GM21447 (cell line): ENCODE data around the gene TGM1.

Source experiments
- ATAC-seq: cut with Tn5 transposase; IDR thresholded peaks from one replicate; pipeline ENCODE4 v1.9.1; 2021; ENCODE audit not compliant: unreplicated experiment

Gene TGM1

DNA sequence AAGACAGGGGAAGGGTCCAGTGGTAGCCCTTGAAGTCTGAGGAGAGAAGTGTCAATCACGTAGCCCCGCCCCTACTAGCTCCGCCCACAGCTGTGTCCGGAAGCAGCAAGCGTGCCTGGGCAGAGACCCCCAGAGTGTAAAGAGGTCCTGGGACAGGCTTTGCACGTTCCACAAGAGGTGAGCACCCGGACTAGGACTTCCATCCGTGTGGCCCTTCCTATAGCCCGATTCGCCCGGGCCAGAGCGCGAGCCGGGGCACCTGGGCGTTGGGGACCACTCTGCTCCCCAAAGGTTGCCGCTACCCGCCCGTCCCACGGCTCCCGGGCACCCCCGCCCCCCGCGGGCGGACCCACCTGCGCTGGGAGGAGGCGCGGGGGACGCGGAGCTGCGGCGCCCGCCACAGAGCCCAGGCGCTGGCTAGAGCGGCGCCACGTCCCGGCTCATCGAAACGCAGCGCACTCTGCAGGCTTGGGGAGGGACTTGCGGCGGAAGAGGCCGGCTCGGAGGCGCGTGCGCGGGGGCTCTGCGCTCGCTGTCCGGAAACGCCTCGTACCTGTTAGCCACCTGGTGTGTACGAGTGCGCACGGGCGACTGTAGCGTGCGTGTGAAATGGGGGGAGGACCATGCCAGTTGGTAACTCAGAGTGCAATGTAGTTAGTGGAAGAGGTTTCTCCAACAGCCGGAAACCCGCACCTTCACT, 8.3 kb upstream of the TGM1 start, which contains the start of gene RABGGTA:
Gene RABGGTA, minus strand, starts transcription at position 464 of the 700 bp plus-strand sequence. CDS start 482 bp downstream, outside the sequence.
- peak; percentile 76 for ATAC-seq

- ATAC-seq = no peak
These were observed 7.7 kb upstream of the TGM1 start for GRCh38 chr14:24270537-24271133.

DNA sequence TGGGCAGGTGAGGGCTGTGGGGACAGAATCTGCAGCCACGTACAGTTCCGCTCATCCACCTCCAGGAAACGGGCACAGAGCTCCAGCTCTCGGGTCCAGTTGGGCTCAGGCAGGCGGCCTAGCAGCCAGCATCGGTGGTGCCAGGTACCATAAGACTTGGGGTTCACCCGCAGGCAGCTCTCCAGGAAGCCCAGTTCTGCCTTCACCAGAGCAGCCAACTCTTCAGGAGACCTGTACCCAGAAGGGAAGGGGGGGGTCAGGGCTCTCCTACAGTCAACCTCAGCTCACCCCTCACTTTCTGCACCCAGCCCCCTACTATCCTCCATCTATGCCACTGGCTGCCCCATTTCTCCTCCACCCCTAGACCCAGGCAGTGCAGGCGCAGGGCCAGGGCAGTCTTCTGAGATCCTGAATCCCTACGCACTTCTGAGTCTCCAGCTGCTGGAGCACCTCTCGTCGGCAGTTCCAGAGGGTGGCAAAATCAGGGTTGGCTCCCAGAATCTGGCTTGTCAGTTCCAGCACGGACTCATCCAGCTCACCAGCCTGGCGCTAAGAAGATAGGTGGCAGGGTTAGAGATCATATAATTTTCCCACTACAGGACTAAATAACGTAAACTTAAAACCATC, 7.0 kb upstream of the TGM1 start:
- ATAC-seq = no peak

- ATAC-seq = no peak
These were observed 6.4 kb upstream of the TGM1 start for GRCh38 chr14:24269368-24269767.

- ATAC-seq = no peak
These were observed 5.2 kb upstream of the TGM1 start for GRCh38 chr14:24268225-24268624.

- ATAC-seq = no peak
These were observed 4.5 kb upstream of the TGM1 start for GRCh38 chr14:24267516-24267915.

- no peak for ATAC-seq
These were observed 3.6 kb upstream of the TGM1 start for GRCh38 chr14:24266344-24267244.

- no peak for ATAC-seq
These were observed 1.3 kb upstream of the TGM1 start for GRCh38 chr14:24264298-24264697.

DNA sequence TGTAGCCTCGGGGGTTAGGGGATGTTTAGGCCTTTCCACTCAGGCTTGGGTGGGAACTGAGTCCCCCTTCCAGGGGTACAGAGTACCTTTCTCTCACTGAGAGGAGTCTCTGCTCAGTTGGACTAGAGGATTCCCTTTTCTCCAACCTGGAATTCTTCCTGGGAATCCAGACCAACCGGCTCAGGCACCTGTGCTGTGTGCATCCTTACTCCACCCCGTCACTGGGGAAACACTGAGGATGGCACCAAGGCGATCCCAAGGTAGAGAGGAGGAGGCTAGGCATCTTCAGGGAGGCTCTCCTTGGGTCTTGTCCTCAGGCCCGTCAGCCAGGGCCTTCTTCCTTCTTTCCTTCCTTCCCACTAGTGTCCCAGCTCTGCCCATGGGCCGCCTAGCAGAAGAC, 871 bp upstream of the TGM1 start:
- ATAC-seq = no peak

DNA sequence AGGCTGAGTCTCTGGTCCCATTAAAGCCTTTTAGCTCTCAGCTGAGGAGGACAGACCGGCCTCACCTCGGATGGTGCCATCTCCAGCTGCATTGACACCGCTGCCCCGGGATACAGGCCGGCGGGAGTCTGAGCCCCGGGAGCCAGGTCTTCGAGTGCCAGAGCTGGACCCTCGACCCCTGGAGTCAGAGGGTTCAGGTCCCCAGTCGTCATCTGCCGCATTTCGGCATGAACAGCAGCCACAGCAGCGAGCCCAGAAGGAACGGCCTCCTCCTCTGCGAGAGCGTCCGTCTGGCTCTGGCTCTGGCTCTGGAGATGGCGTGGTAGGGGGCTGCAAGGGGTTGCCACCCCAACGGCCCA, 1.0 kb downstream of the TGM1 start:
- no peak for ATAC-seq

DNA sequence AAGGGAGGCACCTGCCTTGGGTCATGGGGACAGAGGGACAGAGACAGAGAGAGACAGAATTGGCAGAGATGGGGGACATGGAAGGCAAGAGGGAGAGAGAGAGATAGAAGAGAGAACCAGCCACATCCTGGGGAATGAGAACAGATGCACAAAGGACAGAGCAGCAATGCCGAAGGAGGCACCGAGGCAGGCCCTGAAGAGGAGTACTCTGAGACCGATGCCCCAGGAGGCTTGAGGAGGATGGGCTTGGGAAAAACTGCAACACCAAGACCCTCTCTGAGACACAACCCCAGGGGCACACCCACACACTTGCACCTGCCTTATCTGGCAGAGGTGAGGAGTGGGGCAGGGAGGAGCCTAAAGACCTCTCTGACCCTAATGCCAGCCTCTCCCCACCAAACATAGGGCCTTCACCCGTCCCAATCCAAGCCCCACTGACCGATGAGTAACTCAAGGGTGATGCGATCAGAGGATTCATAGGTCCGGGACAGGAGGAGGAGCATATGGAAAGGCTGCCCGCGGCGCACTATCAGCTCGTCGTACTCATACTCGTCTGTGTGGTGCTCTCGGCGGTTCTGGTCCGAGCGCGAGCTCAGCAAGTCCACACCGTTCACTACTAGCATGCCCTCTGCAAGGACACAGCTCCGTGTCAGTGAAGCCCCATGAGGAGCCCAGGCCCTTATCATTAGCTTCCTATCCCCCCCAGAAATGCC, 1.6 kb downstream of the TGM1 start:
- ATAC-seq = no peak

GRCh38 chr14:24260780-24261157, 2.2 kb downstream of the TGM1 start:
- ATAC-seq = no peak

DNA sequence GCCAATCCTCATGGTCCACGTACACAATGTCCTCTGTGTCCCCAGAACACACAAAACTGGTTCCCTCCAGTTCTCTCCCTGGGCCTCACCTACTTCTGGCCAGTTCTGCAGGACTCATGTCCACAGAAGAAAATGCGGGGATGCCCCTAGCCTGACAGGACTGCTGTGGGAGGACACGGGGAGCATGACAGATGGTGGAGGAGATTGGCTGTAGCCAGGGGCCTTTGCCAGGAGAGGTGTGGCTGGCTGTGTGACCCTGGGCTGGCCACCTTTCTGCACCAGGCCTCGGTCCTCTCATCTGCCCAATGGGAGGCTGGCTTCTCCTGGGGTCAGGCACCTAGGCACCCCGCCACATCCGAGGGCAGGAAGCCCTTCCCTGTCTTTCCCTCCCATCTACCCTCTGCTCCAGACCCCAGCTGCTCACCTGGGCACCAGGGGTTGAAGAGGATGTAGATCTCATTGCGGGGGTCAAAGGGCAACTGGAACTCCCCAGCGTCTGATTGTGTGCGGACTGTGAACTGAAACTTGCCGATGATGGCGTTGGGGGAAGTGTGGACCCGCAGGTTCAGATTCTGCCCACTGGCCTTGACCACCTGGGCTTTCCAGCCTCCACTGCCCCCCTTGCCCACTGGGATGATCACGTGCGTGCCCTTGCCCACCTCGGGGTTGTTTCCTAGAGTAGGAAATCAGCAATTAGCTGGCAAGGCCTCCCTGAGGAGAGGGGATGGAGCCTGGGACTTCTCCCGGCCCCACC, 2.8 kb downstream of the TGM1 start:
- no peak for ATAC-seq

DNA sequence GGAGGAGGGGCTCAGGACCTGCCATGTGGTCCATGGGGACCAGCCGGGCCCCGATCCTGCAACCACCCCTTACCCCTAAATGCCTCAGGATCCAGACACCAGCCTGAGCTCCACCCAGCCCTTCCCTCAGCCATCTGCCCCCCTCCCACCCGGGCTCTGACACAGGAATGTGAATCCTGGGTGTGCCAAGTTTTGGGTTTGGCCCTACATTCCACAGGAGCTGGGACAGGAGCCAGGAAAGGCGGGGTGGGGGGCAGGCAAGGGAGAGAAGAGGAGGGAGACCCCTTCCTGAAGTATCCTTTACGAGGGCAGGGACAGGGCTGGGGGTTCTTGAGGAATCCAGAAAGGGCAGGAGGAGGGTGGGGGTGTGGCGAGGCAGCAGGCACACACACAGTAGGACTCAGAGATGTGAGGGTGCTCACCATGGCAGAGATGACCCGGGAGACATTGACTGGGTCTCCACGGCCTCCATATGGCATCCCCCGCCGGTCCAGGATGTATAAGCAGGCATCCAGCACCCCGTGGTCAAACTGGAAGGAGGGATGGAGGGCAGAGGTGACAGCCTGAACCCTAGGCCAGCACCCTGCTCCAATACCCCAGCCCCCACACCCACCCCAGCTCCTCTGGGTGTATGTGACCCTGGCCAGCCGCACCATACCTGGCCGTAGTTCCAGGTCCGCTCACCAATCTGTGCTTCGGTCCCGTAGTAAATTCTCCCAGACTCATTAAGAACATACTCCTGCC, 3.5 kb downstream of the TGM1 start:
- ATAC-seq = no peak

DNA sequence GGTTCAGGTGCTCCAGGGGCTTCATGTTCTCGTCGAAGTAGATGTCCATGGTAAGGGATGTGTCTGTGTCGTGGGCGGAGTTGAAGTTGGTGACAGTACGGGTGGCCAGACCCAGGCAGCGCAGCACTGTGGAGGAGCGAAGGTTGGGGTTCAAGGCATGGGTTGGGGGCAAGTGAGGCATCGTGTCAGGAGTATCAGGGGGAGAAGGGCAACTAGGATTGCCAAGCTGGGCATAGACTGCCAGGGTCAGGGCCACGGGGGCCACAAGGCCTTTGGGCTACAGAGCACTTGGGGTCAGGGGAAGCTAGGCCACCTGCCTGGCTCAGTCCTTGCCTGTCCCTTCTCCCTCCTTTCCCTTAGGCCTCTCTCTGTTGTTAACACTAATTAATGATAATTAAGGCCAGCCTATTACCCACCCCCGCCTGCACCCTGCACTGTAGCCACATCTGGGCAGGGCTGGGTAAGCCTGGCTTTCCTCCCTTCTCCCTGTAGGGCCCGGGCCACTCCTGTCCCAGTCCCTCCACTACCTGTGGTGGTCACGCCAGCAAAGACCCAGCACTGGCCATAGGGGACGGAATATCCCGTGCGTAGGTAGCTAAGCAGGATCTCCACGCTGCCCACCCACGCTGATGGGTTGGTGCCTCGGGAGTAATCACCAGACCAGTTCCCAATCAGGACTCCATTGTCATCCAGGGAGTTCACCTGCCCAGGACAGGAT, 4.3 kb downstream of the TGM1 start:
- ATAC-seq = no peak

DNA sequence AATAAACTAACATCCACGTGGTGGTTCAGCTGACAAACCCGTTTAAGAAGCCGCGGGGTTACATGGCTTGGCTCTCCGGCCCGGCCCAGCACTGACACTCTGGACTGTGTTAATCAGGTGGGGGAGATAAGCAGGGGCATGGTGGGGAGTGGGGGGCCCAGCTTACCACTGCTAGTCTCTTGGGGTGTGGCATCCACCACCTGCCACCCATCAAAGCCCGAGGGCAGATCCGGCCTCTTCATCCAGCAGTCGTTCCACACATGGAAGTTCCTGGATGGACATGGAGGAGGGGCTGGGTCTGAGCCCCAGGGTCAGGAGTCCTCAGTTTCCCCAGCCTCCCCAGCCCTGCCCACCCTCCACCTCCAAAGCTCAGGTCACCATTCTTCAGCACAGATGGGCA, 4.9 kb downstream of the TGM1 start:
- ATAC-seq = no peak

- ATAC-seq = no peak
These were observed 6.0 kb downstream of the TGM1 start for GRCh38 chr14:24256960-24257359.

DNA sequence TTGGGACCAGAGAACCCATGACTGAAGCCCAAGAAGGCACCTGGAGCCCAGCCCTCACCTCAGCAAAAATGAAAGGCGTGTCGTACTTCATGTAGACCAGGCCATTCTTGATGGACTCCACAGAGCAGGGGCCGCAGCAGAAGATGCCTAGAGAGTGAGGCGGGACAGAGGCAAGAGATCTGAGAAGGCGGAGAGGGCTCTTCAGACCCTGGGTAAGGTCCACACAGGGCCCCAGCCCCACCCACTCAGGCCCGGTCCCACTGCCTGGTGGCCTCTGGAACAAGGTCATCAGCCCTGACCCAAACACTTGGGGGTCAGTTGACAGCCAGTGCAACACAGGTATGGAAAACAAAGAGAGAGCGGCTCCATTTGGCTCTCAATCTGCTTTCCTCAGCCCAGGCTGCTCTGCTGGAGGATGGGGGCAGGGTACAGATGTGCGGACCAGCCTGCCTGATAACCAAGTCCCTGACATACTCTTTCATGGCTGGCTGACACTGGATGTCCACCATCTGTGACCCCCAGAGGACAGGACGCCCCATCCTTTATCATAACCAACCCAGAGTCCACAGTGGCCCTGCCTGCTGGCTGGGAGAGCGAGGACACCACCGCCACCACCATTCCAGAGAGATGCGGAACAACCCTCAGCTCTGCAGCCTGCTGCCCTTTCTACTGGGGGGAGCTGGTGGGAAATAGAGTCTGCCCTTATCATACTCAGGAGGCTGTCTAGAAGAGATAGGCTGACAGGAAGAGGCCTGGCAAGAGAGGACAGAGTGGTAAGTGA, 6.9 kb downstream of the TGM1 start:
- no peak for ATAC-seq
